Kidney (tissue), 14 donors: ENCODE results near the gene NUMB. TPM values are rescaled to one million over a fixed set of nuclear protein-coding genes. Genes with fewer than 3 reads are reported as not detected.

Experiments used
- DNase-seq, 5 donors: peaks; one replicate each; pipeline ENCODE4 v3.0.0-alpha.2; 2013 to 2020
- FAIRE-seq: peaks from 2 replicates; lab custom pipeline; 2012; peaks lifted over from hg19 to GRCh38; lab: Jason Lieb, UNC
- H3K27ac ChIP-seq, 2 donors: one replicate each; pipeline ENCODE4 v1.7.0; 2013; ENCODE audit warnings: low read depth in 2 of 2, low read length in 2 of 2, inconsistent platforms in 1 of 2
- H3K27me3 ChIP-seq: one replicate; pipeline ENCODE4 v1.7.1; 2013; ENCODE audit warnings: low read length, inconsistent platforms; ENCODE audit not compliant: control insufficient read depth, insufficient read depth
- H3K36me3 ChIP-seq, 3 donors: one replicate each; pipeline versions ENCODE4 v1.7.0 to v1.7.1; 2013; ENCODE audit warnings: low read length in 3 of 3, control low read depth in 1 of 3, inconsistent platforms in 1 of 3; ENCODE audit not compliant: insufficient read depth in 3 of 3, control insufficient read depth in 2 of 3
- H3K4me1 ChIP-seq, 3 donors: one replicate each; pipeline versions ENCODE4 v1.7.0 to v1.7.1; 2013; ENCODE audit warnings: low read length in 3 of 3, inconsistent platforms in 1 of 3, low read depth in 1 of 3; ENCODE audit not compliant: control insufficient read depth in 2 of 3, insufficient read depth in 2 of 3
- H3K4me3 ChIP-seq, 3 donors: one replicate each; pipeline versions ENCODE4 v1.7.0 to v1.8.1; 2013; ENCODE audit warnings: low read length in 3 of 3, control low read depth in 1 of 3, inconsistent platforms in 1 of 3
- H3K9ac ChIP-seq, 3 donors: one replicate each; pipeline versions ENCODE4 v1.7.0 to v1.7.1; 2013; ENCODE audit warnings: low read length in 3 of 3, control low read depth in 1 of 3, inconsistent platforms in 1 of 3
- H3K9me3 ChIP-seq, 3 donors: one replicate each; pipeline versions ENCODE4 v1.7.0 to v1.7.1; 2013; ENCODE audit warnings: low read length in 3 of 3, control low read depth in 1 of 3, inconsistent platforms in 1 of 3; ENCODE audit not compliant: control insufficient read depth in 2 of 3, insufficient read depth in 1 of 3
- intact Hi-C: fragments of 100-400 bp; cut with DNase I; formaldehyde crosslinking; loops from one replicate; pipeline ENCODE4 v1.11.1; 2022
- polyA plus RNA-seq: library from polyadenylated mRNA; stranded (reverse); fragments of 350-450 nt; fragmentation: Illumina TruSeq; extraction: RNeasy Lipid Tissue Mini Kit (QIAGEN cat#74804); gene quantifications from one replicate; pipeline ENCODE4 v1.2.3, GENCODE V29; 2014; ENCODE audit warnings: low read depth, low replicate concordance; ENCODE audit not compliant: insufficient read depth
- total RNA-seq: library from RNA; stranded (reverse); fragmentation: NEBNext Ultra II Directional; extraction: Animal tissue kit (Norgen Biotek cat#: 25700); gene quantifications from one replicate; pipeline ENCODE4 v1.2.1, GENCODE V29; 2021
- TF ChIP-seq, protein P1 (sequence below): IDR thresholded peaks from 3 replicates; pipeline ENCODE4 v1.5.1; 2012; ENCODE audit warnings: mild to moderate bottlenecking, moderate library complexity, borderline replicate concordance; ENCODE audit not compliant: insufficient read depth; ENCODE audit errors: extremely low read depth
- donor health status: control.
- donor health status: control.
- donor health status: control.
- donor health status: control.
- donor health status: control.
- donor health status: DM: yes; HTN: yes; CAD: no.
- donor health status: Normal renal cell carcinoma (clear cell type).

NUMB gene
- total and polyA plus RNA-seq, 2 donors from 2014 or later, result 42.4 to 104 TPM

DNA sequence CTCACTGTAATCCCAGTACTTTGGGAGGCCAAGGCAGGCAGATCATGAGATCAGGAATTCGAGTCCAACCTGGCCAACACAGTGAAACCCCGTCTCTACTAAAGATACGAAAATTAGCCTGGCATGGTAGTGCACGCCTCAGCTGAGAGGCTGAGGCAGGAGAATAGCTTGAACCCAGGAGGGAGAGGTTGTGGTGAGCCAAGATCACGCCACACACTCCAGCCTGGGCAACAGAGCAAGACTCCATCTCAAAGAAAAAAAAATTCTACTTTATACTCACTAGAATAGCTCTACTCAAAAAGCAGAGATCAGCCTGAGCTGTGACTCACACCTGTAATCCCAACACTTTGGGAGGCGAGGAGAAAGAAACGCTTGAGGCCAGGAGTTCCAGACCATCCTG lies 17.1 kb downstream of the NUMB start:
- no peak overlapping the region for H3K27ac ChIP-seq
- no peak for DNase-seq
- no peak overlapping the region for H3K4me3 ChIP-seq
- intact Hi-C loops, result no loop called here
- no peaks in the 10 kb centered on the region for H3K27me3 ChIP-seq
- H3K36me3 ChIP-seq, result no peaks in the 10 kb centered on the region
- H3K9ac ChIP-seq, result no peak overlapping the region
- no peaks in the 10 kb centered on the region for H3K9me3 ChIP-seq
- TF ChIP-seq, protein P1, sequence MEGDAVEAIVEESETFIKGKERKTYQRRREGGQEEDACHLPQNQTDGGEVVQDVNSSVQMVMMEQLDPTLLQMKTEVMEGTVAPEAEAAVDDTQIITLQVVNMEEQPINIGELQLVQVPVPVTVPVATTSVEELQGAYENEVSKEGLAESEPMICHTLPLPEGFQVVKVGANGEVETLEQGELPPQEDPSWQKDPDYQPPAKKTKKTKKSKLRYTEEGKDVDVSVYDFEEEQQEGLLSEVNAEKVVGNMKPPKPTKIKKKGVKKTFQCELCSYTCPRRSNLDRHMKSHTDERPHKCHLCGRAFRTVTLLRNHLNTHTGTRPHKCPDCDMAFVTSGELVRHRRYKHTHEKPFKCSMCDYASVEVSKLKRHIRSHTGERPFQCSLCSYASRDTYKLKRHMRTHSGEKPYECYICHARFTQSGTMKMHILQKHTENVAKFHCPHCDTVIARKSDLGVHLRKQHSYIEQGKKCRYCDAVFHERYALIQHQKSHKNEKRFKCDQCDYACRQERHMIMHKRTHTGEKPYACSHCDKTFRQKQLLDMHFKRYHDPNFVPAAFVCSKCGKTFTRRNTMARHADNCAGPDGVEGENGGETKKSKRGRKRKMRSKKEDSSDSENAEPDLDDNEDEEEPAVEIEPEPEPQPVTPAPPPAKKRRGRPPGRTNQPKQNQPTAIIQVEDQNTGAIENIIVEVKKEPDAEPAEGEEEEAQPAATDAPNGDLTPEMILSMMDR, result no peak
- H3K4me1 ChIP-seq, result no peaks in the 10 kb centered on the region
- no peak for FAIRE-seq

GRCh38 chr14:73438993-73439392 lies 19.4 kb downstream of the NUMB start:
- FAIRE-seq, result no peak
- Histone ChIP-seq H3K4me3 (no peak overlapping the region), H3K27me3 (no peaks in the 10 kb centered on the region), H3K9me3 (no peaks in the 10 kb centered on the region), H3K4me1 (no peaks in the 10 kb centered on the region), H3K27ac (no peak overlapping the region), H3K36me3 (no peaks in the 10 kb centered on the region), H3K9ac (no peak overlapping the region)
- TF ChIP-seq, protein P1, result no peak
- DNase-seq, result no peak
- intact Hi-C loops, result no loop called here

- DNase-seq (no peak), FAIRE-seq (no peak)
- H3K27me3 ChIP-seq, result no peaks in the 10 kb centered on the region
- intact Hi-C loops, result no loop called here
- peaks cover 0 to 5% (median 0%) of the 10 kb centered on the region in 3 donors for H3K4me1 ChIP-seq
- H3K9me3 ChIP-seq, result no peaks in the 10 kb centered on the region
- no peak overlapping the region for H3K9ac ChIP-seq
- no peak overlapping the region for H3K4me3 ChIP-seq
- no peaks in the 10 kb centered on the region for H3K36me3 ChIP-seq
- TF ChIP-seq, protein P1, result no peak
- no peak overlapping the region for H3K27ac ChIP-seq
Measured at GRCh38 chr14:73437206-73437605, 21.1 kb downstream of the NUMB start.

GRCh38 chr14:73432124-73432523 lies 26.2 kb downstream of the NUMB start:
- Histone ChIP-seq H3K27me3 (no peaks in the 10 kb centered on the region), H3K4me1 (peaks cover 0 to 15% (median 4%) of the 10 kb centered on the region in 3 donors), H3K27ac (no peak overlapping the region), H3K4me3 (no peak overlapping the region), H3K9ac (no peak overlapping the region), H3K36me3 (no peaks in the 10 kb centered on the region), H3K9me3 (no peaks in the 10 kb centered on the region)
- DNase-seq, result no peak
- intact Hi-C loops, result no loop called here
- no peak for FAIRE-seq
- TF ChIP-seq, protein P1, result no peak
